ENCODE data around the gene RILP.

Gene RILP

DNA sequence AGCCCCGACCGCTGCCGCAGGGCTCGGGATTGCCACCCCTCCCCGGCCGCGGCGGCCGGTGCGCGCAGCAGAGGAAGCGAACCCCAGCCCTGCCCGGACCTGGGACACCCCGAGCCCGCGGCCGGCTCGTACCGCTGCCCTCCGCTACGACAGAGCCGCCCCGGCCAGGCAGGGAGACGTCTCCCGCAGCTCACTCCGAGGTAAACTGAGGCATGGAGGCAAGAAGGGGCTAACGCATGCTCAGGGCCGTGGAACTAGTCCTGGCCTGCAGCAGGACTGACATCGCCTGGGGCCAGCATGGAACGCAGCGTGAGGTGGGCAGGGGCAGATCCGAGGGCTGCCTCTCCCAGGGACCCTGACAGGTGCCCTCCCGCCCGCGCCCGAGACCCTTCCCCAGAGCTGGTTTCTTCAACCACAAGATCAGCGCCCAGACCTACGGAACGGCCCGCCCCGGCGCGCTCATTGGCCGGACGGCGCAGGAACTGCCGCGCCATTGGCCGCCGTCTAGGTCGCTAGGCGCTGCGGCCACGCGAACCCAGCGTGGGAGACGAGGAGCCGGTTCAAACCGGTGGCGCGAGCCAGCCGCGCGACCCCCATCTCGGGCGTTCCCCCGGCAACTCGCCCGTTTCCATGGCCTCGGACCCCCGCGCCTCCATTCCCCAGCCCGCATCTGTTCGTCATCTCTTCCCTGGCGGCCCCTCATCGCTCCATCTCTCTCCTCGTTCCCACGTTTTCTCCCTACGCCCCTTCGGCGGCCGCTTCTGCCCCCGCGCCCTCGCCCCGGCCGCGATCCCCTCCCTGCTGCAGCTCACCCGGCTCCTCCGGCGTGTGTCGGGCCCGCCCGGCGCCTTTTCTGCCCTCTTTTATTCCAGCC lies 21.4 kb downstream of the RILP start, which contains the start of gene SLC43A2:
Gene SLC43A2 (minus strand): TSS at position 853 of the 874 bp plus-strand sequence. CDS start 960 bp downstream, outside the sequence.
- DNase-seq = peak; percentile 85

DNA sequence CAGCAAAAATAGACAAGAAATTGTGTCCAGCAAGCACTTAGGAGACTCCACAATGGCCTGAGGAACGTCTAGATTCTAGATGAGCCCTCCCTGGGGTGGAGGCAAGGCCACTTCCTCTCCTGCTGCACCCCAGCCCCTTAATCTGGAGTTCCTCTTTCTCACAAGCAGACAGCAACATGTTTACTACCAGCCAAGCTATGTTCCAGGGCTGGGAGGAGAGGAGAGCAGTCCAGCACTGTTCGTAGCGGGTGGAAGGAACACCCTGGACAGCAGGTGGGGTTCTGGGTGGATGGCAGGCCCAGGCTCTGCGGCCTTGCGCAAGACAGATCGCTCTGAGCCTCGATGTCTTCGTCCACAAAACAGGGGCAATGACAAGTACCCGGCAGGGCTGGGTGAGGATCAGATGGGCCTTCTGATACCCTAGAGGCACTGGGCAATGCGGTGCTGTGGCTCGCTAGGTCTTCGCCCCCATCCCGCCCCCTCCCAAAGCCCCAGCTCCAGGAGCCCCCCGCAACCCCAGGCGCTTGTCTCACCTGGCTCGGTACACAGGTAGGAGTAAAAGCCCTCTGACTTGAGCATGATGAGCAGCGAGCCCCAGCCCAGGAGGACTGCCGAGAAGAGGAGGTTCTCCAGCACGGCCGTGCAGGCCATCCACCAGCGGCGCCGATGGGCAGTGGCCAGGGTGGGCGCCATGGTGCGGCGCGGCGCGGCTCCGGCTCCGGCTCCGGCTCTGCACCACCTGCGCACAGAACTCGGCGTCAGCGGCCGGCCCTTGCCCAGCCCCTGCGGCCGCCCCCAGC lies 22.3 kb downstream of the RILP start:
- no peak for DNase-seq

DNA sequence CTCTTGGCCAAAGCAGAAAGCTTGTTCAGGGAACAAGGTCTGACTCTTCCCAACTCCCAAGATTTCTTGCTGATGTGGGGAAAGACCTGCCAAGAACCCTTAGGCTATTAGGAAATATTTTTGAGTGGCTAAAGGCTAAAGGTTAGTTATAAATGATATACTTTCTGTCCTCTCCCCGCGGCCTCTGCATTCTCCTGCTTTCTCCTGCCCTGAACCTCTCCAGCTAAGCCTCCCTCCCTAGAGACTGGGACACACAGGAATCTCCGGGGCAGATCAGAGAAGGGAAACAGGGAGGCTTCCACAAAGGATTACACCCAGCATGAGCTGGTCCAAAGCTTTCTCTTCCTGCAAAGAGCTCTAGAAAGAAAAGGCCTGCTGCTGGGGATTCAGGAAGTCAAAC lies 23.3 kb downstream of the RILP start:
- no peak for DNase-seq

DNA sequence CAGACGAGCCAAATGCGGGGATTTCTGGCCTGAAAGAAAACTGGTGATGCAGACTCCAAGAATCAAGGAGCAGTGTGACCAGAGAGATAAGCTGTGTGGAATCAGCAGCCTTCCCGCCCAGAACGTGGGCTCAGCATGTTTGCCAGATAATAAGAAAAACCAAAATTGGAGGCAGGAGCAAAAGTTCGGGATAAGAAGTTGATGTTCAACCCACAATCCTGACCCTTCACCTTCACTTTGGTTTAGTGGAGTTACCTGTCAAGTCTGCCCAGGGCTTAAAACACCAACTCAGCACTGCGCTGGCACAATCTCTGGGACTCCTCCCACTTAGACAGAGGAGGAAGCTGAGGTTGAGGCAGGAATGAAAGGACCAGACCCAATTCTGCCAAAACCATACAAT lies 24.1 kb downstream of the RILP start:
- DNase-seq = no peak

DNA sequence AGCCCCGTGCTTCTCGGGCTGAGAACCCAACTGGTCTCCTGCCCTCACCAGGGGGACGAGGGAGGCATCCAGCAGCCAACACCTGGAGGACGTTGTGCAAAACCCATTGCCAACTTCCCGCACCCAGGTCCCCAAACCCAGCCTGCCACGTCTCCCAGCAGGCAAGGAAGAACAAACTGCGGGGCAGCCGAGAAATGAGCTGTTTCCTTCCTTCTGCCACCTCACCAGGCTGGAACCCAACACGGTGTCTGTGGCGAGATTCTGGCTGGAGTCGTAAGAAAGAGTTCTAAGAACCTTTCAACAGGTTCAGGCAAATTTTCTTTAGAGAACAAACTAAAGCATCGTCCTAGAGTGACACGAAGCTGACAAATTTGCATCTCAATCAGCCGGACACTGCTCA lies 24.6 kb downstream of the RILP start:
- DNase-seq = no peak

DNA sequence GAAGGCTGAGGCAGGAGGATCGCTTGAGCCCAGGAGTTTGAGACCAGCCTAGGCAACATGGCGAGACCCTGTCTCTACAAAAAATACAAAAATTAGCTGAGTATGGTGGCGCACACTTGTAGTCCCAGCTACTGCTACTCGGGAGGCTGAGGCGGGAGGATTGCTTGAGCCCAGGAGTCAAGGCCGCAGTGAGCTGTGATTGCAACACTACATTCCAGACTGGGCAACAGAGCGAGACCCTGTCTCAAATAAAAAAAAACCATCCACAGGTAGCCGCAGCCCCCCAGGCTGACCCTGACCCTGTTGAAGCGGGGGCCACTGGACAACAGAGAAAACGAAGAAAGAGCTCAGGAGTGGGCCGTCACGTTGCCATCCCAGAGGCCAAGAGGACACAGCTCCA lies 25.0 kb downstream of the RILP start:
- DNase-seq = no peak

DNA sequence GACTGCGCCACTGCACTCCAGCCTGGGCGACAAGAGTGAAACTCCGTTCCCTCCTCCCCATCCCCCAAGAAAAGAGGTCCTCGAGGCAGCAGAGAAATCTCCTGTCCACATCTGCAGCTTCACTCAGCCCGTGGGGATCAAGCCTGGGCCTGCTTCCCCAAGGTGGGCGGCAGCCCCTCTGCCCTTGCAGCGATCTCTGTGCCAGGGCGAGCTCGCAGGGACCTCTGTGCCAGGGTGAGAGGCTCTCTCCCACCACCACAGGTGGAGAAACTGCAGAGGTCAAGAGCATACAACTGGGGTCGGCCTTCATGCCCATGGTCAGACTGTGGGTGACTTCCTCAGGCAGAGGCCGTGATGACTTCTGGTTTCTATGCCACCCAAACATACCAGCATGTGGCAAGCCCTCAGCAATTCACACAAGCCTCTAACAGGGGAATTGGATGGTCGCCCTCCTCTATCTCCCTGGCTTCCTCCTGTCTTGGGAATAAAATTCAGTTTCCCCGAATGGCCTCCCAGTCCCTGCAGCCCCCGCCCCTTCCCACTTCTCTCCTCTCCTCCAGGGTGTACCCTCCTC lies 26.5 kb downstream of the RILP start:
- no peak for DNase-seq

DNA sequence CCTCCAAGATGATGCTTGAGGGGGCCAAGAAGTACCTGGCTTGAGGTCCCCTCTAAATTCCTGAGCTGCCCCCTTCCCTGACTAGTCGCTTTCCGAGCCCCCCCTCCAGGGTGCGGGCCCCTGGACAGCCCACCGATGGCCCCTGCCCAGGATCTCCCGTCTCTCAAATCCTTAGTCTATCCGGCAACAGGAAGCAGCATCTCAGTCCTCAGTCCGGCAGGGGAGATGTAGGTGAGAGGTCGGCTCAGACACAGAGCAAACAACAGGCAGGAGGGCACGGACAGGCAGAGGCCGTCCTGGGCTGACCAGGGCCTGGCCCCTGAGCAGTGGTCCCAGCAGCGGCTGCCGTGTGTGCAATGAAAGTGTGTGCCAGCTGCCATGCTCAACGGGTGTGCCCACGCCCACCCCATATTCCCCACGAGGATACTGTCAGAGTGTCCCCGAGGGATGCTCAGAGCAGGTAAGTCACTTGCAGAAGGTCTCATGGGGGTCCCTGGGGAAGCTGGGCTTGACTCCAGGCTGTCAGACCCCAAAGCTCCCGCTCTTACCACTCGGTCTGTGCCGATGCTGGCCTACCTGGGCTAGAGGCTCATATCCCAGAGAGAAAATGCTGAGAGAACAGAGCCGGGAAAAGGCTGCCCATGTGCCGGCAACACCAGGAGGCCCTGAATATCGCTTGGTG lies 28.3 kb downstream of the RILP start:
- DNase-seq = no peak

DNA sequence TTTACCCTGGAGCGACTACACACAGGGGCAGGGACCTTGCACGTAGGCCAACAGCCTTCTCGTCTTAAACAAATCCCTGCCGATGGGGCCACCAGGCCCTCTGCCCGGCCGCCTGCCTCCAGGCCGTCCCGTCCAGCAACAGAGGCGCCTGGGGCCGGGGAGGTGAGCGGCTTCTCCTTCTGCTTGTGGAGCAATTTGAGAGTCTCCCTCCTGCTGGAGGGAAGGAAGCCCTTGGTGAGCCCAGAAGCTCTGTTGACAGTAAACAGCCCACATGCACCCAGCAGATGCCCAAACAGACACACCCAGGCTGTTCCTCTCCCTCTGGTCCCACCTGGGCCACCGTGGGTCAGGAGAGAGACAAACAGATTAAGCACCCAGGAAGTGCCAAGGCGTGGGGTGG lies 29.2 kb downstream of the RILP start:
- DNase-seq = no peak

DNA sequence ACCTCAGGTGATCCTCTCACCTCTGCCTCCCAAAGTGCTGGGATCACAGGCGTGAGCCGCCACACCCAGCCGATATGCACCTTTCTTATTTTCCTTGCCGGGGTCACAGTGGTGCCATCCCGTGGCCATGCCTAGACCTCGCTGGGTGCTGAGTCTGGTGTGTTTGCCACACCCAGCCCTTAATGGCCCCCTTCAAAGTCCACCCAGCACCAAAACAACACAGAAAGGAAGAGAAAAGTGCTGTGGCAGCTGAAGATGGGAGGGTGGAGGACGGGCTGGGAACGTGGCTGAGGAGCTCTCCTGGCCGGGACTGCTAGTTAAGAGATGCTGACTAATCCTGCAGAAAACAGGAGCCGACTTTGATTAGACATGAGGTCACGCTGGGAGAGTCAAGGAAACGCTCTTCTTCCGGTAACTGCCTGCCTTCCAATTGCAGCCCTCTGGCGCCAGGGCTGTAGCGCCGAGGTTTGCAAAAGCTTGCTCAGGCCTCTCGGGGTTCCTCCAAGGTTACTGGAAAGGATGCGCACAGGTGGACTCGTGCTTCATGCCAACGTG lies 32.0 kb downstream of the RILP start:
- DNase-seq = no peak

DNA sequence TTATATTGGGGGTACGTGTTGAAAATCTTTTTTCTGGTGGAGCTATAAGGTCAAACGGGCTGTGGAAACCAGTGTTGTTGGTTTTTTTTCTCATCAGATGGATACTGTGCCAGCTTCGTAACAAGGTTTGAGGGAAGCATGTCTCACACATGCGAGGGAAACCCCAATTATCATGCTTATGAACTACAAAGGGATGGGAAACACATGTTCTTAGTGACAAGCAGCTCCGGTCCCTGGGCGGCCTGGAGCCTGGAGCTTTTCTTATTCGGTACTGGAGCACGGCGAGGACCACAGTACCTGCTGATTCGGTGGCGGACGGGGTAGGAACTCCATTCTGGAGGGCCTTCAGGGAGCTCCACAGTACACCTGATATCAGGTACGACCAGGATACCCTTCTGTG lies 33.6 kb downstream of the RILP start:
- DNase-seq = no peak

DNA sequence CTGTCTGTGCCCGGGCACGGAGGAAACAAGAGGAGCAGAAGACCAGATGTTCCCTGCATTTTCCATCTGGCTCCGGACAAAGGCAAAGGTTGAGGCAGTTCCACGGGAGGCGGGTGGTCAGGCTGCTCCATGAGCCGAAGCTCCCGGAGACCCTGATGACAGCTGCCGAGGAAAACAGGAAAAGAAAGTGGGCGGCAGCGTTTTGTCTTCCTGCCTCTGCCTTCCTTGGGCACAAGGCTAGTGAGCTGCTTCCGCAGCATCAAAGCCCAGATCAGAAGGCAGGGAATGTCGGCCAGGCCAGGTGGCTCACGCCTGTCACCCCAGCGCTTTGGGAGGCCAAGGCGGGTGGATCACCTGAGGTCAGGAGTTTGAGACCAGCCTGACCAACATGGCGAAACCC lies 37.3 kb downstream of the RILP start:
- no peak for DNase-seq

DNA sequence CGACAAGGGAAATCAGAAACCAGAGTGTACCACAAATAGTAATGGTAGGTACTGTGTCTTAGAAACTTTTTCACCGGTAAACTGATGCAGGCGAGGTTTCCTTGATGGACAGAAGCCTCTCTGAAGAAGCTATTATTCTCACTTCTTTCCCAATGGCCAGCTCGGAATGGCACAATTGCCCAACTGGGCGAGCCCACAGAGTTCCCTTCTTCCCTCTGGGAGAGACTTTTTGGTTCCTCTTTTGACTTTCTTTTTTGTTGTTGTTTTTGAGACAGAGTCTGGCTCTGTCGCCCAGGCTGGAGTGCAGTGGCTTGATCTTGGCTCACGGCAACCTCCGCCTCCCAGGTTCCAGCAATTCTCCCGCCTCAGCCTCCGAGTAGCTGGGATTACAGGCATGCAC lies 38.0 kb downstream of the RILP start:
- DNase-seq = no peak

DNA sequence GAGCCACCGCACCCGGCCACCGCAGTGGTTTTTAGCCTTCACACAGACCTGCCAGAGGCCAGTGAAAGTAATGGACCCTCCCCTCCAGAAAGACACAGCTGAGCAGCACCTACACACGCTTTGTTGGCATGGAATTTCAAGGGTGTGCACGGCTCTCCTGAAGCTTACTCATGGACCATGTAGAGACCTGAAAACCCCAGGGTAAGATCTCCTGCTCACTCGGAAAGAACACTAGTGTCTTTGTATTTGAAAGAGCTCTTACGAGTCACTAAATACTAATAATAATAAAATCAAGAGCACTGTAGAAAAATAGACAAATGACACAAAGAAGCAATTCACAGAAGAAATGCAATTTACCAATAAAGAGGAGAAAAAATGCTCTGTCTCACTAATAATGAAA lies 41.0 kb downstream of the RILP start:
- no peak for DNase-seq

DNA sequence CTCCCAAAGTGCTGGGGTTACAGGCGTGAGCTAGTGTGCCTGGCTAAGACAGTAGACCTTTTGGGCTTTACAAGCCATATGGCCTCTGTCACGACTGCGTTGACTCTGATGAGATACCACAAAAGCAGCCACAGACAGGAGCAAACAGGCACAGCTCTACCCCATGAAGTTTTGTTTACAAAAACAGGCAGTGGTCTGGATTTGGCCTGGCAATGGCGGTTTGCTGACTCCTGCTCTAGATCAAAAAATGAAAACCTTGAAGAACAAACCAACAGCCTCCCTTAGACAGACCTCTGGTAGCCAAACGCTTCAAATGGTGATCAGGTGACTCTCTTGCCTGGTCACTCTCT lies 41.7 kb downstream of the RILP start:
- DNase-seq = no peak

DNA sequence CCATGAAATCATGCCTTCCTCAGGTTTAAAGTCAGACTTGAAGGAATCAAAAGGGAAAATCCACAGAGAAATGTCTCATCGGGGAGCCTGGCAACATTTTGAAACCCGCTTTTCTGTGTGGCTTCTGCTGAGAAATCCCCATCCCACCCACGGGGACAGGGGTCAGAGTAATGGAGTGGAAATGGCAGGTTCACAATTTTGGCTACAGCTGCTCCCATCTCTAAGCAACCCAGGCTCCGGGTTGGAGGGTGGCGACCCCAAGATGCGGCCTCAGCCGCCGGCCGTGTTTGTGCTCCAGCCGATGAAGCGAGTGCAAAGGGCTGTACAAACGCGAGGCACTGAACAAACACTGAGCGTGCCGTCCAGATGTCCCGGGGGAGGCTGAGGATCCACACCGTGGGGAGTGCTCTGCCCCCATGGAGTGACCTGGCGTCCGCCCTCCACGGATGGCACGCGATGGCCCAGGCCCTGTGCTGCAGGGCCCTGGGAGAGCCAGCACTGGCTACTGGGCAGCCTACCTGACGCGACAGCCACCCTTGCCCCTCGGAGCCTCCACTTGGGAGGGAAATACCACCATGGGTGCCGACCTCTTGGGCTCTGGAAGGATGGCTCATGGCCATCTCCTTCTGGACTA lies 43.2 kb downstream of the RILP start:
- DNase-seq = no peak

DNA sequence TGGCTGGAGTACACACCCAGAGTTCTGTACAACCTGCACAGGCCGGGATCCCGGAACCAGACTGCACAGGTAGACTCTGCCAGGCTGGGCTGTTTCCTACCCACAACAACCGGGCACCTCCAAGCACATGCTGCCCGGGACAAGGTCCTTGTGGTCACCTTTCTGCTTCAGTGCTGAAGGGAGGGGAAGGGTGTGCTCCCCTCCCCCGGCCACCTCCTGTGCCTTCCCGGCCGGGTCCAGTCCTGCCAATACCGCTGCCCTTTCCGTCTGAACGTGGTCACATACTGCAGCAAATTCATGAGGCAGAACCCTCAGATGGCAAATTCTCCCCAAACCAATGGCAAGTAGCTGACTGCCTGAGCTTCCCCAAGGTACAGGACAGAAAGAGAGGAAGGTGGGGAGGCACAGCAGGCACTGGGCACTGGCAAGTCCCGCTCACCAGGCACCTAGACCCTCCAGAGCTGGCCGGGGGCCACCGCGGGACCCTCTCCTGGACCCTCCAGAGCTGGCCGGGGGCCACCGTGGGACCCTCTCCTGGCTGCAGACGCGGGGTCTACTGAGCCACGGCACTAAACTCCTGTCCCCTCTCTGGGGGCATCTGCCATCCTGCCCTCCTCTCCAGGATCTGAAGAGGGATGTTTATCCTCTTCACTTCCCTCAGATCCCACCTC lies 43.9 kb downstream of the RILP start:
- DNase-seq = no peak

DNA sequence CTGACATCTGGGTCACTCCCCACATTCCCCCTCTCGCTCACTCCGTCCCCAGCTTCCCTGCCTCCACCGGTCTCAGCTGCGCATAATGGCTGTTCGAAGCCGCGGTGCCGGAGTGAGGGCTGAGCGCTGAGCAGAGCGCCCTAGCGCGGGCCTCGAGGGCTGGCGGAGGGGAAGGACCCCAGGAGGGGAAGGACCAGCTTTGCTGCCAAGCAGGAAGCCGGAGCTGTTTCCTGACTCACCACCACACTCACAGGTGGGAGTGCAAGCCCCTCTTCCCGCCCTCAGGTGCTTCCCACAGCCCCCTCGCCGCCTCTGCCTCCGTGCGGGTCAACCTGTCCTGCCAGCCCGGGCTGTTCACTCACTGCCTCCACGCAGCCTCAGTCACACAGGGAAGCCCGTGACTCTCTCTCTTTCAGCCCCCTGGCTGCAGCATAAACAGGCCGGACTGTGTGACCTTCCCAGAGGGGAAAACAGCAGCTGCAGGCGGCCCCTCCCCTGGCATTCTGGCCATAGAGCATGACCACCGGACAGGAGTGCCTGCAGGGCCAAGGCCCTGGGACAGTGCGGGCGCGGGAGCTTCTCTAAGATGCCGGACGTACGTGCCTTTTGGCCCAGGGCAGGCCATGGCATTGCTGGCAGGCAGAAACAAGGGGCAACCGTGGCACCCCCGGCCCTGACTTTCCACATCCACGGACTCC lies 44.7 kb downstream of the RILP start:
- DNase-seq = no peak

DNA sequence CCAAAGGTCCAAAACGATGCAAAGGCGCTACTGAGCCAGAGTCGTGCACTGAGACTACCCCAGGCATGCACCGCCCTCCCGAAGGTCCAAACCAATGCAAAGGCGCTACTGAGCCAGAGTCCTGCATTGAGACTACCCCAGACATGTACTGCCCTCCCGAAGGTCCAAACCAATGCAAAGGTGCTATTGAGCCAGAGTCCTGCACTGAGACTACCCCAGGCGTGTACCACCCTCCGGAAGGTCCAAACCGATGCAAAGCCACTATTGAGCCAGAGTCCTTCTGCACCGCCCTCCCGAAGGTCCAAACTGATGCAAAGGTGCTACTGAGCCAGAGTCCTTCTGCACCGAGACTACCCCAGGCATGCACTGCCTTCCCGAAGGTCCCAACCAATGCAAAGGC lies 48.1 kb downstream of the RILP start:
- no peak for DNase-seq

DNA sequence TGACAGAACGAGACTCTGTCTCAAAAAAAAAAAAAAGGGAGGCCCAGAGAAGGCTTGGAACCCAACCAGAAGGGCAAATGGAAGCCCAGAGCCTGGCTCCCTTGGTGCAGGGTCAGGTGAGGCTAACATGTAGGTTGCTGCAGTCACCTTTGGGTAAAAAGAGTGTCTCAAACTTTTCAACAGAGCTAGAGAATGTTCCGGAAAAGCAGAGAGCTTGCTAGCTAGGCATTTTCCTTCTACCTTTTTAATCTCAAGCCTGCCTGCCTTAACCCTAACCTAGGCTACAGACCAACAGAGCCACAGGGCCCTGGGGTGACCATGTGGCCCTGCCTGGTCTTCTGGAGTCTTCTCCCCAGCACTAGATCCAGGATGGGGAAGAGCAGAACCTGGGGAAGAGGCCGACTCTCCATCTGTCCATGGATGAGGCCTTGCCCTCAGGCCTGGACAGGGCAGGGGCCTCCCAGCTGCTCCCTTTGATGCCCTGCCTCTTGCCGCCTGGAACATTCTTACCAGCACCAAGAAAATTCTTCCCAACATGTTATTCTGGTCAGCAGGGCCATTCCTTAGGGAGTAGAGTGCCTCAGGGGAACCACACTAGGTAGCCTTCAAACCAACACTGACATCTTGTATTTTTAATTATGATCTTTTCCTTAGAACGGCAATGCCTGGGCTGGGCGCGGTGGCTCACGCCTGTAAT lies 51.1 kb downstream of the RILP start:
- DNase-seq = no peak

Data from NCI-H748 treated with DMSO at 0.1 percent for 48 hours (cell line).